ENCODE results near the gene ERC2.

Gene ERC2

DNA sequence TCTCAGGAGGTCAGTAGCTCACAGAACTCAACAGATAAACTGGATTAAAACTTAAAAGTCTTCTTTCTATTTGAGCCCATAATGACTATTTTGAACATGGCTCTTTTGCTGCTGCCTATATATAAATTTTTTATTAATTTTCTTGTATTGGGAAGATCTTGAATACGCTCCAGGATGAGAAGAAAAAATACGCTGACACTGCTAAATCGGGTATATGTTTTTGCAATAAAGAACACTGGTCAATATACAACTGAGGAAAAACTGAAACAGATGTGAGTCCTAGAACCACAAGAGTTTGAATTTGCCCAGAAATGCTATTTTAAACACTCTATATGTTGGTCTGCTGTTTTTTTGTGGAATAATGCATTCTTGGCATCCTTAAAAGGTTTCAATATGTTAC, 1001.7 kb downstream of the ERC2 start:
- peaks cover 3% of the 10 kb centered on the region for H3K36me3 ChIP-seq (ENCODE audit: control insufficient read depth, insufficient read depth, low read length)
- no peaks in the 10 kb centered on the region for H3K4me1 ChIP-seq (ENCODE audit: control insufficient read depth, insufficient read depth, low read length)
- no peak overlapping the region for H3K4me3 ChIP-seq (ENCODE audit: low read length)
- no peak overlapping the region for H3K9ac ChIP-seq (ENCODE audit: low read length)
- H3K27me3 ChIP-seq (ENCODE audit: control insufficient read depth, insufficient read depth, low read length): no peaks in the 10 kb centered on the region
- H3K27ac ChIP-seq (ENCODE audit: low read depth, low read length): no peak overlapping the region

DNA sequence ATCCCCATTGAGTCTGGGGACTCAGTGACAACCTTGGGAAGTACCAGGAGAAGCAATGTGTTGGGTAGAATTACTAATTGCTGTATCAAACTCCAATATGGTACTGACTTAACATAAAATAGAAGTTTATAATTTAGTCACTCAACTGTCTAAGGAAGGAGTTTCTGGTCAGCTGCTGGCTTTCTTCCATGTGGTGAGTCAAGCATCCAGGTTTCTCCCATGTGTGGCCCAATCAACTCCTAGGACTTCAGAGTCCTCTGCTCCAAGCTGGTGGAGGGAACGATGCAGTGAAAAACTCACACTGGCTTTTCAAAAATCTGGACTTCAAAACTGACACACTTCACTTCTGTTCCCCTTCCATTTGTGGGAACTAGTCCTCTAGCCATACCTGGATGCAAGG, 1006.4 kb downstream of the ERC2 start:
- Histone ChIP-seq H3K27me3 (ENCODE audit: control insufficient read depth, insufficient read depth, low read length) (no peaks in the 10 kb centered on the region), H3K9ac (ENCODE audit: low read length) (no peak overlapping the region), H3K27ac (ENCODE audit: low read depth, low read length) (no peak overlapping the region), H3K4me3 (ENCODE audit: low read length) (no peak overlapping the region), H3K36me3 (ENCODE audit: control insufficient read depth, insufficient read depth, low read length) (no peaks in the 10 kb centered on the region), H3K4me1 (ENCODE audit: control insufficient read depth, insufficient read depth, low read length) (no peaks in the 10 kb centered on the region)

DNA sequence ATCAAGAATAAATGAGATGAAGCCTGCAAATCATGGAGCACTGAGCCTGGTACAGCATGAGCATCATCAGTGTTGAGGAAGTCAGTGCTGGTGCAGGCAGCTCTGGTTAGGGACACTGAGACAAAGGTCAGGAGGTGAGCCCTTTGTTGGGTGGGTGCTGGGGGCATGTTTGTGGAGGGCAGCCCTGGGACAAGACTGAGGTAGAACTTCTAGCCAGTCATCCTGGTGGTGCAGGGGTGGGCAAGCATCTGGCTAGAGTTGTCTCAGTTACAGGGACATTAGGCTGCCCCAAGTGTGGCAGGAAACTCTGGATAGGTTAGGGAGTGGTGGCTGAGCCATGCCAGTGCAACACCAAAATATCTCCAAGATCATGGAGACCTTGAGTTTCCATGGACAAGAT, 1008.4 kb downstream of the ERC2 start:
- no peak overlapping the region for H3K9ac ChIP-seq (ENCODE audit: low read length)
- H3K27me3 ChIP-seq (ENCODE audit: control insufficient read depth, insufficient read depth, low read length): no peaks in the 10 kb centered on the region
- no peak overlapping the region for H3K4me3 ChIP-seq (ENCODE audit: low read length)
- no peak overlapping the region for H3K27ac ChIP-seq (ENCODE audit: low read depth, low read length)
- H3K36me3 ChIP-seq (ENCODE audit: control insufficient read depth, insufficient read depth, low read length): no peaks in the 10 kb centered on the region
- no peaks in the 10 kb centered on the region for H3K4me1 ChIP-seq (ENCODE audit: control insufficient read depth, insufficient read depth, low read length)
